PC-9 (cell line): ENCODE measurements around the gene RAB15.

ENCODE experiments used
- CTCF ChIP-seq: fragments of 200-600 bp; sonication (generic); conservative IDR thresholded peaks from 2 replicates; pipeline ENCODE4 v1.6.1; 2017; ENCODE audit warnings: mixed run types, antibody characterized with exemption, mild to moderate bottlenecking, moderate library complexity
- EZH2 ChIP-seq: fragments of 200-600 bp; sonication (generic); IDR thresholded peaks from 2 replicates; pipeline ENCODE4 v1.8.0; 2017; ENCODE audit warnings: antibody characterized with exemption, low read depth

GRCh38 chr14:64940336-64940910 is 31.7 kb downstream of the RAB15 start:
- no peak for TF ChIP-seq CTCF
- no peak for TF ChIP-seq EZH2
